Right hindlimb (tissue), 1 donor: ENCODE data around the gene MAP4K4.

Experiments used
- DNase-seq: peaks from one replicate; pipeline ENCODE4 v3.0.0-alpha.2; 2018

The MAP4K4 gene

GRCh38 chr2:101820519-101820918 lies 123.0 kb downstream of the MAP4K4 start:
- DNase-seq: no peak

GRCh38 chr2:101821059-101821805 lies 123.7 kb downstream of the MAP4K4 start:
- no peak for DNase-seq

GRCh38 chr2:101821828-101822458 lies 124.4 kb downstream of the MAP4K4 start:
- DNase-seq: no peak

GRCh38 chr2:101823347-101823791 lies 125.9 kb downstream of the MAP4K4 start:
- no peak for DNase-seq

GRCh38 chr2:101823859-101824258 lies 126.4 kb downstream of the MAP4K4 start:
- DNase-seq: no peak

GRCh38 chr2:101826716-101827115 lies 129.2 kb downstream of the MAP4K4 start:
- no peak for DNase-seq

GRCh38 chr2:101827246-101827645 lies 129.7 kb downstream of the MAP4K4 start:
- DNase-seq: no peak

GRCh38 chr2:101828257-101828656 lies 130.8 kb downstream of the MAP4K4 start:
- no peak for DNase-seq

GRCh38 chr2:101828673-101829334 lies 131.3 kb downstream of the MAP4K4 start:
- no peak for DNase-seq

- no peak for DNase-seq
These were observed 131.9 kb downstream of the MAP4K4 start for GRCh38 chr2:101829429-101829828.

- no peak for DNase-seq
These were observed 132.6 kb downstream of the MAP4K4 start for GRCh38 chr2:101830146-101830545.

GRCh38 chr2:101830555-101830954 lies 133.0 kb downstream of the MAP4K4 start:
- no peak for DNase-seq

- peak; percentile 72 for DNase-seq
These were observed 133.9 kb downstream of the MAP4K4 start for GRCh38 chr2:101831351-101831865.

GRCh38 chr2:101832114-101832513 lies 134.6 kb downstream of the MAP4K4 start:
- DNase-seq: no peak

GRCh38 chr2:101833890-101834523 lies 136.5 kb downstream of the MAP4K4 start:
- no peak for DNase-seq

- no peak for DNase-seq
These were observed 139.8 kb downstream of the MAP4K4 start for GRCh38 chr2:101837354-101837753.

- no peak for DNase-seq
These were observed 144.3 kb downstream of the MAP4K4 start for GRCh38 chr2:101841679-101842327.

- DNase-seq: no peak
These were observed 145.0 kb downstream of the MAP4K4 start for GRCh38 chr2:101842471-101842870.

- no peak for DNase-seq
These were observed 145.5 kb downstream of the MAP4K4 start for GRCh38 chr2:101843048-101843447.

- DNase-seq: no peak
These were observed 146.0 kb downstream of the MAP4K4 start for GRCh38 chr2:101843471-101843870.

GRCh38 chr2:101844055-101844635 lies 146.6 kb downstream of the MAP4K4 start:
- DNase-seq: no peak

GRCh38 chr2:101846973-101847372 lies 149.5 kb downstream of the MAP4K4 start:
- DNase-seq: no peak
